Measurements from ENCODE around the gene SPATA7.

The SPATA7 gene

DNA sequence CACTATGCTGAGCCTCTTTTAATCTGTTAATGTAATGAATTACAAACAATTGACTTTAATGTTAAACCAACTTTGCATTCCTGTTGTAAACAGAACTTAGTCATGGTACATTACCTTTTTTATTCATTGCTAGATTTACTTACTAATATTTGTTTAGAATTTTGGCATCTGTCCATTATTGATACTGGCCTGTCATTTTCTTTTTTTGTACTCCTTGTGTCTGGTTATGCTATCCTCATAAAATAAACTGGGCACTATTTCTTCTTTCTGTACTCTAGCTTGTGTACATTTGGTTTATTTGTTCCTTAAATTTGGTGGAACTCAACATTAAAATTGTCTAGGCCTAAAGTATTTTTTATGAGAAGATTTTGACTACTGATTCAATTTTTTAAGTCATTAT is 32.1 kb downstream of the SPATA7 start:
- DNase-seq (ENCODE audit: low read depth, low spot score): no peak

DNA sequence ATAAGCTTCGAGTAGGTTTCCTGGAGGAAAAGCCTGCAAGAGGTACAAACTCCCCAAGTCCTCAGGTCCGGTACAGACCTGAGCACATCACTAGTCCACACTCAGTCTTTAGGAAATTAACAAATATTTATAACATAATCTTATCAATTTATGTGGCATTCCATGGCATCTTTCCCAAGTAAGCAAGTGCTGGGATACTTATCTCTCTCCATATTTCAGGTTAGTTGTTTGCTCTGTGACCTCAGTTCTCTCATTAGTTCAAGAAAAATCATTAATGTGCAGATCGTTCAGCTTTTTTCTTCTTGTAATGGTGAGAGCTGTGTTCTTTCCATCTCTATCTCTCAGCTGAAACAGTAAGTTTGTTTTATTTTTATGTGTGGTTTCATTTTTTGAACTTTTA is 34.7 kb downstream of the SPATA7 start:
- no peak for DNase-seq (ENCODE audit: low read depth, low spot score)

DNA sequence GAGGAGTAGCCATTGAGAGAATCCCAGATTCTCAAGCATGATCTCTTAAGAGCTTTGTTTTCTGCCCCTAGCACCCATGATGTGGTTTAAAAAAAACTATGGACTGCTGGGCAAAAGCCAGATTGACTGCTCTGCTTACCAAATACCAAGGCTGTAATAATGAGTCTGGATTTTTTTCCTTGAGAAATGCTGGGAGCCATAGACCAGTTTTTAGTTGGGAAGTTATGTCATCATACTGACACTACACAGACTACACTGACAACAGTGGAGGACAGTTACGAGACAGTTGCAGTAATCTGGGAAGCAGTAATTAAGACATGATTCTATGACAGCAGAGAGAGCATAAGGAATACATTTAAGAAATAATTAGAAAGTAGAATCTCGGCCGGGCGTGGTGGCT is 35.8 kb downstream of the SPATA7 start:
- DNase-seq (ENCODE audit: low read depth, low spot score): no peak

DNA sequence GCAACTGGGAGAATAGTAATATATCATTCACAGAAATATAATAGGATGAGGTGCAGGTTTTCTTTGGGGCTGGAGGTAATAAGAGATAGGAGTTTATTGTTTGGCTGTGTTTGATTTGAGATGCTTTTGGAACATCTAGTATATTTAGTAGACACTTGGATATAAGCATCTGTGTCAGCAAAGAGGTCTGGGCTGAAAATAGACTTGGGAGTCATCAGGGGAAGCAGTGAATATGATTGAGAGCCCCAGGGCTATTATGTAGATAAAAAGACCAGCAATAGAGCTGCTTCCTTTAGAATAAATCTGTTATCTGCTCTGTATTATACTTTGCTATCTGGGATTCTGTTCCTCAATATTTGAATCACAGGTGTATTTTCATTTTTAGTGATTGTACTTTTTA is 36.6 kb downstream of the SPATA7 start:
- no peak for DNase-seq (ENCODE audit: low read depth, low spot score)

DNA sequence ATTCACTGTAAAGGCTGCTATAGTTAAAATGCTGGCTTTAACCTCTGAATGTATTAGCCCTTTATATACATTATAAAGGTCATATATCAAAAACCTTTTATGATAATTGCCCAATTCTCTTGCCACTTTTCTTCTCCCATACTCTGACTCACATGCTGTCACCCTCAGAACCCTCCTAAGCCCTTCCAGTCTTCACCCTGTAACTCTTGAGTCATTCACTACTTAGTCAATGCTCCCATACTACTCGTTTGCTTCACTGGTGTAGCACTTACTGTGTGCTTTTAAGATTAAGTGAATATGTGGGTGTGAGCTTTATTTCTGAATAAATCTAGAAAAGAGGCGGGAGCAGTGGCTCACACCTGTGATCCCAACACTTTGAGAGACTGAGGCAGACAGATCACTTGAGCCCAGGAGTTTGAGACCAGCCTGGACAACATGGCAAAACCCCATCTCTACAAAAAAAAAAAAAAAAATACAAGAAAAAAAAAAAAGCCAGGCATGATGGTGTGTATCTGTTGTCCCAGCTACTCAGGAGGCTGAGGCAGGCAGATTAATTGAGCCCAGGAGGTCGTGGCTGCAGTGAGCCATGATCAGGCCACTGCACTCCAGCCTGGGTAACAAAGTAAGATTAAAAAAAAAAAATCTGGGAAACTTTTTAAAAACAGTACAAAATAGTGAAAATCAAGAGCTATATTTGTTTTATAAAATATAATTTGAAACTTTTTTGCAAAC is 37.6 kb downstream of the SPATA7 start:
- no peak for DNase-seq (ENCODE audit: low read depth, low spot score)

DNA sequence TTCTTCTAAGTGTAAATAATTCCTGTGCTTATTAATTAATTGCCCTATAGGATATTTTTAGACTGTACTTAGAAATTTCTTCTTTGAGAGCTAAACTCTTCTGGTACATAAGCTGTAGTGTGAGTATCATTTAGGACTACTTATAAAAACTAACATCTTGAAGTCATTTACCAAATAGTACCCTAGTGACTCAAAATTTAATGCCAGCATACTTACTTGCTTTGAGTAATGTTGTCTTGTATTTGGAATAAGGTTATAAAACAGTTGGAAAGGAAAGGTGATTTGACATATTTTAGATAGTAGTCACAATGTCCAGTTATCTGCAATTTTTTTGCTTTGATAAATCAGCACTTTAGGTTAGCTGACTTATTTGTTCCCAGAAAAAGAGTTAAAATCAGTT is 39.1 kb downstream of the SPATA7 start:
- DNase-seq (ENCODE audit: low read depth, low spot score): no peak

DNA sequence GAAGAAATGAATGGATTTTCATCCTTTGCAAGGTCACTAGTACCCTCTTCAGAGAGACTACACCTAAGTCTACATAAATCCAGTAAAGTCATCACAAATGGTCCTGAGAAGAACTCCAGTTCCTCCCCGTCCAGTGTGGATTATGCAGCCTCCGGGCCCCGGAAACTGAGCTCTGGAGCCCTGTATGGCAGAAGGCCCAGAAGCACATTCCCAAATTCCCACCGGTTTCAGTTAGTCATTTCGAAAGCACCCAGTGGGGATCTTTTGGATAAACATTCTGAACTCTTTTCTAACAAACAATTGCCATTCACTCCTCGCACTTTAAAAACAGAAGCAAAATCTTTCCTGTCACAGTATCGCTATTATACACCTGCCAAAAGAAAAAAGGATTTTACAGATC is 40.8 kb downstream of the SPATA7 start:
- DNase-seq (ENCODE audit: low read depth, low spot score): no peak

DNA sequence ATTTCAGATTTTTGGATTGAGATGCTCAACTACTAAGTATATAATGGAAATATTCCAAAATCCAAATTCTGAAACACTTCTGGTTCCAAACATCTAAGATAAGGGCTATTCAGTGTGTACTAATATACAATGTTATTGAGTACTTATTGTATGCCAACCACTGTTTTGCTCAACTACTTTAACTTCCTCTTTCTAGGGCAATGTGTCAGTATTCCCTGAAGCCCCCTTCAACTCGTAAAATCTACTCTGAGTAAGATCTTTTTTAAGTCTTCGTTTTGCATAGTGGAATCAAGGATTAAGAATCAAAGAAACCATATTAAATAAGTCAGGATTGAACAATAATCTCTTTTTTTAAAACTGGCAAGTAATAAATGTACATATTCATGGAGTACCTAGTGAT is 45.5 kb downstream of the SPATA7 start:
- DNase-seq (ENCODE audit: low read depth, low spot score): no peak

DNA sequence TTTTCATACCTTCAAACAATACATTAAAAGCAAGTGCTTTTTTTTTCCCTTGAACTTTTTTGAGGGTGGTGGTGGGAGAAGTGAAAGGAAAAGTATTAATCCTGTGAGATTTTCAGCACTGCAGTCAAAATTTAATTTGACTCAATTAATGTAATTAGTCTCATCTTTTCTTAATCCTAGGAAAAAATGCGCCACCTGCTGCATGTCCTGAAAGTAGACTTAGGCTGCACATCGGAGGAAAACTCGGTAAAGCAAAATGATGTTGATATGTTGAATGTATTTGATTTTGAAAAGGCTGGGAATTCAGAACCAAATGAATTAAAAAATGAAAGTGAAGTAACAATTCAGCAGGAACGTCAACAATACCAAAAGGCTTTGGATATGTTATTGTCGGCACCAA is 52.2 kb downstream of the SPATA7 start:
- DNase-seq (ENCODE audit: low read depth, low spot score): no peak

DNA sequence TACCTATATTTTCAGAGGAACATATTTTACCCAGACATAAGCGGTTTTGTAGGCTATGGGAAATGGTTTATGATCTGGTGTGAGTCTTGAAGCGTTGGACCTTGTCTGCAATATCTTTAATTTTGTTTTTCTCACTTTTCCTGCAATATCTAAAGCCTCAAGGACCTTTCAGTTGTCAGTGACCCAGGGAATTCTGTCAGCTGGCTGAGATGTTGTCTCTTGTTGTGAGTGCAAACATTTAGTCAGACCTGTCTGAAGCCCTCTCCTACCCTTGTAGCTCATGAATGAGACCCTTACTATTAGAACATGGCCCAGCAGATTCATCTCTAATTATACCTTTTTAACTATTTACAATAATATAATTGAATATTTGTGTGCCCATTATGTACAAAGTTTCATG is 53.6 kb downstream of the SPATA7 start:
- no peak for DNase-seq (ENCODE audit: low read depth, low spot score)

DNA sequence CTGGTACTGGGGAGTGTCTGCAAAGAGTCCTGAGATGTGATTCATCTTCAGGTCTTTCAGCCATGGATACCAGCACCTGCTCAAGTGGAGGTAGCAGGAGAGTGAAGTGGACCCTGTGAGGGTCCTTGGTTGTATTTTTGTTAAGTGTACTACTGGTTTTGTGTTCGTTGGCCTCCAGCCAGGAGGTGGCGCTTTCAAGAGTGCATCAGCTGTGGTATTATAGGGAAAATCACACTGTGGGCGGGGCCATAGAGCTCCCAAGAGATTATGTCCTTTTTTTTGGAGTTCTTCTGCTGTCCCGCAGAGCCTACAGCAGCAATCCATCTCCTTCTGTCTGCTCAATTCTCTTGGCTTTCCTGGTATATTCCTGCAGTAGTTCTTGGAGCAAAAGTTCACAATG is 66.8 kb downstream of the SPATA7 start:
- no peak for DNase-seq (ENCODE audit: low read depth, low spot score)

DNA sequence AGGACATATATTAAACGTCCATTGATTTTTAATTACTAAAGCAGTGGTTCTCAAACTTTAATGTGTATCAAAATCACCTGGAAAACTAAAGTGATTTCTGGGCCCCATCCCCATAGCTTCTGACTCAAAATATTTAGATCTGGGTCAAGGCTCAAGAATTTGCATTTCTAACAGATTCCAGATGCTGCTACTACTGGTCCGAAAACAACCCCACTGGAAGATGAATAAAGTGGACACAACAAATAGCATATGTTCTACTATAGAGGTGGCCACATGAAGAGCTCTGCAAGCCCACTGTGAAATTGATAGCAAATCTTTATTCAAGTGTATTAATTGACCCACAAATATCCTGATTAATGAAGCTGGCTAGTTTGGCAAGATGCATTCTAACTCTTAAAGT is 69.4 kb downstream of the SPATA7 start:
- DNase-seq (ENCODE audit: low read depth, low spot score): no peak

DNA sequence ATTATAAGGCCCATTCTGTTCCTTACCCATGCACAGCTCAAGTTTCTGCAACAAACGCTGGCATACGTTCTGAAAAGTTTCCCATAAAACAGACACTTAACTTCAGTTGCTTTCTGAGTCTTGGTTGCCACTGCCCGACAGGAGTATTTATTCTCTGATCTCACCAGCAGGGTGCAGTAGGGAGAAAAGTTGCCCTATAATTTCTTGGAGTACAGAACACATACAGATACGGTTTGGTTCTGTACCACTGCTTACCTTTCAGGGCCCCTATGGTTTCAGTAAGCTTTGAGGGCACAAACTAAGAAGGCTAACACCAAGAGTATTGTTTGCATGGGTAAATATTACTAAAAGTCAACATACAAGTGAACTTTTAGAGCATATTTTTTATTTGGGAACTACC is 77.9 kb downstream of the SPATA7 start:
- no peak for DNase-seq (ENCODE audit: low read depth, low spot score)

DNA sequence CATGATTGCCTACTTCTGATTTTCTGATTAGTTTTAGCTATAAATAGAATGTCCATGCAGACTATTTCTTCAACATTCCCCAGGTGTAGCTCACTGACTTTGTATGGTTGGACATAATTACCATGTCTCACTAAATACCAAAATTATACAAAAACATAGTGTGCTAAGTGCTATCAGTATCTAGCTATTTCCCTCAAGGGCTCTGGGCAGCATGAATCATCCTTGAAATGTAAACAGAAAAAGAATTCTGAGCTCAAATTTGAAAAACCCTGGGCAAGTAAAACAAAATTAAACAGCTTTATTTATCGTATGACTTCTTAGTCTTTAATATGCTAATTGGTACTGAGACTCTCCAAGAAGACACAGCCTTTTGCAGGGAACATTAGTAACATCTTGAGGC is 82.9 kb downstream of the SPATA7 start:
- no peak for DNase-seq (ENCODE audit: low read depth, low spot score)

DNA sequence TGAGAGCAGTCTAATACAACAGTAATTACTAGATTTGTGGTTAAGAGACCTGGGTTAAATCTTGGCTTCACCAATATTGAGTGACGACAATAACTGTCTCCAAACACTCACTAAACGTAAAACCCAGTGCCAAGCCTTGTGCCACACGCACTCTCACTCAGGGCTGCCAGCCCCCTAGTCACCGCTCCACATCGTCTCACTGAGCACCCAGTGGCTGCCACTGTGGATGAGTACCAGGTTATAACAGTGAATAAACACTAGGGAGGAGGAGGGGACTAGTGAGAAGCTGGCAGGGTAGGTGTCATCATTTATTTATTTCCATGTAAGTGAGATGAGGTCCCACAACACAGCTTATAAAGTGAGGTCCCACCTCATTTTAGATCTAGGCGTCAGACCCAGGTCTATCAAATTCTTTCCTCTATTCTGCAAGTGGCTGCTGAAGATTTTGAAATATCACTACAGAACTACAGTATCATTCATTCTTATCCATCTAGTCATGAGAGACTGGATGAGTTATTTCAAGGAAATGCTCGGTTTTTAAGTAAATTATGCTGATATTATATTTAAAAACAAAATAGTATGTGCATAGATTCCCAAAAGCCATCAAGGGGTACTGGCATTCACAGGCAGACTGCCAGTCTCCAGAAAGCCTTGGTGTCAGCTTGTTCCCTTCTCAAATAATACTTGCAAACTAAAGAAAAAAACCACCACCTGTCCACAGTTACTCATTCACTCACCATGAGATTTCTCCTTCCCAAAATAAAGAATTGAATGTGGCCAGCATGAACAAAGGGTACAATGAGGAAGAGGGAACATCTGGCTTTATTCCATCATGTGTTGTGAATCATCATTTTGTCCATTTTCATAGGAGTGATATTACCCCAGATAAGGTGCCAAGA is 85.3 kb downstream of the SPATA7 start:
- DNase-seq (ENCODE audit: low read depth, low spot score): no peak

DNA sequence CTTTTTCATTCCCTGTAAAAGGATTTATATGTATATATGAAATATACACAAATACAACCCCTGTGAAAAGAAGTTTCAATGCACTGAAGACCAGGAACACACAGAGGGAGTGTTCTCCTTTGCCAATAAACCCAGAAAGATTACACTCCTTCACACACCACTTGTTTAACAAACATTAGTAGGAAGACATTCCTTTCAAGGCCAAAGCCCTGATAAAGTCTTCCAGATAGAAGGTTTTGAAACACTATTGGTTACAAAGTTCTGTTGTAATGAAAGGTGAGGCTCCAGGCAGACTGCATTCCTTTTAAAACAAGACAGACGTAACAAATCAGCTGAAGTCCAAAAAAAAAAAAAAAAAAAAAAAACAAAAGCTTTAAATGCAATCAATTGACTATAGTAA is 88.3 kb downstream of the SPATA7 start:
- no peak for DNase-seq (ENCODE audit: low read depth, low spot score)

DNA sequence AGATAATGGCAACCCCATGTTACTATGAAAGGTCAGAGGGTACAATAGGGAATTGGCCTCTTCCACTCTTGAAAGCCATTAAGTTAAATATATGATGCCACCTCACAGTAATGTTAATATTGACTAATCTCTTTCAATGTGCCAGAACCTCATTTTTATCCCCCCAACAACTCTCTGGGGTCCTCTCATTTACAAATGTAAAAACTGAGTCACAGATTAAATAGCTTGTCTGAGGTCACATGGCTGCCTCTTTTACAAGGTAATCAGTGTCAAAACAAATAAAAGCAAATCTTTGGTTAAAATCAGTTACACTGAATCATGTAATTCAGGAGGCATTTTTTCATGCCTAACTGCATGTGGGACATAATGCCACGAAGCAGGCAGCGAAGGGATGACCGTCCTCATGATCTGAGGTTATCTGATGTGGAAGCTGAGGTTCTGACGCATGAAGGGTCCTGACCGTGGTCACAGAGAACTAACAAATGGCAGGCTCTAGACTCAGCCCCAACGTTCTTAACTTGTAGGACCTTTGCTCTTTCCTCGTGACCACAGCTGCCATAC is 90.8 kb downstream of the SPATA7 start:
- no peak for DNase-seq (ENCODE audit: low read depth, low spot score)

DNA sequence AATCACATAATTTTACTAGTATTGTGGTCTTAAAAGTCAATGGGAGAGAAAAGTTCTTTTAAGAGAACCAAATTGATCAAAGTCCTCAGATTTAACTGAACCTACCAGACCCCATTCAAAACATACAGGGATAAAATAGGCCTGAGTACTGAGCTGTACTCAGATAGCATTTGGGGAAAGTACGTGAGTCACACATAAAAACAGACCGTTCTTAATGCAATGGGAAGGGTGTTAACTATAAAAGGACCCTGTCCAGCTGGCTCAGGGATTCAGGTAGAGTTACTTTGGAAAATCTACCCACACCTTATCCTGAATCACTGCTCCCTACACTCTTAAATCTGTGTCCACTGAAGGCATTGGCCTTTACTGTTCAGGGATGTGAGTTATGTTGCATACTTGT is 91.4 kb downstream of the SPATA7 start:
- no peak for DNase-seq (ENCODE audit: low read depth, low spot score)

DNA sequence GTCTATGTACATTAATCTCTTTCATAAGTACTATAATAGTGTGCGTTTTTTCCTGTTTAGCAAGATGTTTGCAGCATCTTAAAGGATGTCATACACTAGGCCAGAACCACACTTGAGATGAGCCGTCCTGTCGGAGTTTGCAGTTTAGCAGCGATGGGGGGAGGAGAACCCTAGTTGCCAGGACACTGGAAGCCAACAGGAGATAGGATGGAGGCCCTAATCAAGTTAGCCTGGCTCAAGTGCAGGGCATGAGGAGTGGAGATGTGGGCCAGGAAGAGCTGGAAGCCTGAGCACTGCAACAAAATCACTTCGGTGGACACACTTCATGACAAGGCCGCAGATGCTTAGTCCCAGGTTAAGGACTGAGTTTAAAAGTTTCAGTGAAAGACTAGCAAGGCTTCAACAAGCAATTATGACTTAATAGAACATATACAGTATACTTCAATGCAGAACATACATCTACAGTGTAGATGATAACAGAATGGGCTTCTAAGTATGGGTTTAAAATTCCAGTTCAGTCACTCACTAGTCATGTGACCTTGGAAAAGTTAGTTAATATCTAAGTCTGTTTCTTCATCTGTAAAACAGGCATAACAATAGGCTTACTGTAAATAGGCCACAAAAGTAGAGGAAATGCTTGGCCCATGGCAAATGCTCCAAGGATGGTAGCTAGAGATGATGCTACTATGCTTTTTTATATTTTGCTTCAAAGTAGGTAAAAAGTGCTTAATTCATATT is 92.2 kb downstream of the SPATA7 start:
- DNase-seq (ENCODE audit: low read depth, low spot score): no peak

DNA sequence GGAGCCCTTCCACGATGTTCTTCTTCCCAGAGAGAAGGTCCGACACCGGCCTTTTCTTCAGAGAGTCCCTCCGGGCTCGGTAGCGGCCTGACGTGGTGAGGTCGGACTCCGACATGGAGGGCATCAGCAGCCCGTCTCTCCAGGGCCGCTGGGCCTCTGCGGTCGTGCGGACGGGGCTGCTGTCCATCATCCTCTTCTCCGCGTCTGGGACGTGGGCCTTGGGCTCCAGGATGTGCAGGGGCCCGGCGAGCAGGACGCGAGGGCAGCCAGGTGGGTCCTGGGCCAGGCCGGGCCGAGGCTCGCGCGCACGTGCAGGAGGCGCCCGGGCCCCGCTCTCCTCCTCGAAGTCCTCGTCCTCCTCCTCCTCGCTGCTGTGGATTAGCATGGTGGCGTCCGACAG is 93.5 kb downstream of the SPATA7 start:
- no peak for DNase-seq (ENCODE audit: low read depth, low spot score)

DNA sequence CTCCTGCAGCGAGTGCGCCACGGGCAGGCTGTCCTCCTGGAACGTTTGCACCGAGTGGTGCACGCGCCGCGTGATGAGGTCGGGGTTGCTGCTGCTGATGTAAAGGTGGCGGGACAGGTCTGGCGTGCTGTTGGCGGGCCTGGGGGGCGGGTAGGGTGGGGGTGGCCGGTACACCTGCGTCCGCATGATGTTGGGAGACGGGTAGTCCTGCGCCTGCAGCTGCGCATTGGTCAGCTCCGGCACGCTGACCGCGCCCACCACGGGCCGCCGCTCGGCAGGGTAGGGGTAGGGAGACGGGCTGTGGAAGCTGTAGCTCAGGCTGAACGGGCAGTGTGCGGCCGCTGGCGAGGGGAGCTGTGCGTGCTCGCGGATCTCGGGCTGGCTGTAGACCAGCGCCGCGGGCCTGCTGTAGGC is 94.1 kb downstream of the SPATA7 start:
- DNase-seq (ENCODE audit: low read depth, low spot score): no peak

DNA sequence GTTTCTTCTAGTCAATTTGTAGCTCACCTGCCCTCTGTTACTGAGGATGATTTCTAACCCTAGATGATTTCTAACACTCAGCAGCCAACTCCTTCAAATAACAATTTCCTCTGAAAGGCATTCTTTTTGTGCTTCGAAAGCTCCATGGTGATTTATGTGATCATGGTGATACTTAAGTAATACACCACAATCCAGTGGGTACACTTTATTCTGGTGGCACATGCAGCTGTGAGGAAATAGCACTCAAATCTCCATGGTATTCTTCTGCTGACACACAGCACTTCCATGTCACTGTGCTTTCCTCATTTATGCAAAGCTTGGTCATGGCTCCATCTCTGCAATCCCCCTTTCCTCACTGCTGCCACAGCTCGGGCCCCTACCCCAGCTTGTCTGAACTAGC is 95.6 kb downstream of the SPATA7 start:
- no peak for DNase-seq (ENCODE audit: low read depth, low spot score)
